Thymus (tissue), 11 donors: ENCODE results near the gene NFE2L3. TPM values are rescaled to one million over a fixed set of nuclear protein-coding genes. Genes with fewer than 3 reads are reported as not detected.
A peak's percentile ranks its signal among the peaks of the same experiment; 100 is the strongest.

Source experiments
- DNase-seq, 9 donors: peaks; one replicate each; pipeline ENCODE4 v3.0.0-alpha.2; 2013; ENCODE audit warnings: low spot score in 9 of 9, low read depth in 6 of 9, missing footprints in 1 of 9
- H3K27ac ChIP-seq, 2 donors: one replicate each; pipeline ENCODE4 v1.5.1; 2013; ENCODE audit warnings: control low read depth in 1 of 2, low read depth in 1 of 2, low read length in 1 of 2, mild to moderate bottlenecking in 1 of 2, moderate library complexity in 1 of 2
- H3K27me3 ChIP-seq, 2 donors: one replicate each; pipeline ENCODE4 v1.5.1; 2013; ENCODE audit warnings: low read length in 1 of 2; ENCODE audit not compliant: control insufficient read depth in 2 of 2, insufficient read depth in 1 of 2
- H3K36me3 ChIP-seq, 2 donors: one replicate each; pipeline ENCODE4 v1.5.1; 2013; ENCODE audit warnings: low read length in 1 of 2, mild to moderate bottlenecking in 1 of 2, moderate library complexity in 1 of 2; ENCODE audit not compliant: control insufficient read depth in 2 of 2, insufficient read depth in 2 of 2
- H3K4me1 ChIP-seq, 2 donors: one replicate each; pipeline ENCODE4 v1.5.1; 2013; ENCODE audit warnings: low read length in 2 of 2; ENCODE audit not compliant: control insufficient read depth in 2 of 2, insufficient read depth in 2 of 2
- H3K4me3 ChIP-seq, 2 donors: one replicate each; pipeline ENCODE4 v1.5.1; 2013; ENCODE audit warnings: low read length in 2 of 2, control low read depth in 1 of 2, mild to moderate bottlenecking in 1 of 2
- H3K9me3 ChIP-seq, 2 donors: one replicate each; pipeline ENCODE4 v1.5.1; 2013; ENCODE audit warnings: low read length in 1 of 2, mild to moderate bottlenecking in 1 of 2; ENCODE audit not compliant: control insufficient read depth in 2 of 2, insufficient read depth in 1 of 2
- WGBS: extraction: QIAGEN DNeasy Blood & Tissue Kit; methylation state at CpG from one replicate; pipeline ENCODE4 v1.1.7; 2013; 5-methylcytosine and 5-hydroxymethylcytosine counted together
- polyA plus RNA-seq: library from polyadenylated mRNA; stranded (reverse); fragments of 200-250 nt; gene quantifications from one replicate; pipeline ENCODE4 v1.2.3, GENCODE V29; 2013
- total RNA-seq: library from RNA; stranded (reverse); fragments of 120-200 nt; gene quantifications from one replicate; pipeline ENCODE4 v1.2.4, GENCODE V29; 2013
- donor health status: healthy.

NFE2L3 gene
- total and polyA plus RNA-seq, 2 donors: 12.0 to 39.3 TPM

DNA sequence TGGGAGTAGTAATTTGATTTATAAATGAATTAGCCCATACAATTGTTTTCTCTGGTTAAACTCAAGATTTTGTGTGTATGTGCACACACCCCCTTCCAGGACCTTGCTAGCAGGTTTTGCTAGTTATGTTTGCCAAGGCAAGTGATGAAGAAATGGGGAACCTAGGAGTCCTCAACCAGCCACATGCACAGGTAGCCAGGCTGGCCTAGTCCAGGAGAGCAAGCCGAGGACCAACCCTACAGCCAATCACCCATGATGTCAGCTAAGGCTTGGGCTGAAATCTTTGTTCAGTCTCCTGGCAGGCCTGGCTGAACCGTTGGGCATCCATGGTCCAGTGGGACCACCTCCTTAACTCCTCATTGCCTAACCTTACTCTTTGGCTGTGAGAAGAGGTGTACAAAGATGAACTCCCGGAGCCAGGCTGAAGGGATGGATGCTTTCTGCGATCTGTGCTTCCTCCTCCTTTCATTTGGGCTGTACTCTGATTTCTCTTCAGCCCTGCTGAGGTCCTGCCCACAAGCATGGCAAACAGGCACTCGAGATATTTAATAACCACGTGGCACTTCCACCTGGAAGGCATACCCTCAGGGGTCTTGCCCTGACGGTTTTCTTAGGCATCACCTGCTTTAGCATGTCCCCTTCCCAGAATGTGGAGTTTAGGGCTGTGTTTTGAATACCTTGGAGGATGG is 26.4 kb downstream of the NFE2L3 start:
- Histone ChIP-seq H3K36me3 (no peaks in the 10 kb centered on the region), H3K27me3 (no peaks in the 10 kb centered on the region), H3K4me1 (no peaks in the 10 kb centered on the region), H3K9me3 (no peaks in the 10 kb centered on the region), H3K4me3 (no peak overlapping the region), H3K27ac (peak overlapping the region in 1 of 2 donors; percentile 20)
- 98% methylated on average over 7 of the region's 7 CpGs for WGBS
- DNase-seq: no peak

DNA sequence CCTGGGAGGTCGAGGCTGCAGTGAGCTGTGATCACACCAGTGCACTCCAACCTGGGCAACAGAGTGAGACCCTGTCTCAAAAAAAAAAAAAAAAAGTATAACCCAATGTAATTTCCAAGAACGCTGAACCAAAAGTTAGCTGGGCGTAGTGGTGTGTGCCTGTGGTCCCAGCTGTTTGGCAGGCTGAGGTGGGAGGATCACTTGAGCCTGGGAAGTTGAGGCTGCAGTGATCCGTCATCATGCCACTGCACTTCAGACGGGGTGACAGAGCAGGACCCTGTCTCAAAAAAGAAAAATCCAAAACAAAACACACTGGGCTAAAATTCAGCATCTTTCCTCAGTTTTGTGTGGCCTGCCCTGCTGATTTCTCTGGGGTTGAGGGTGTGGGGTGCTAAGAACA is 27.4 kb downstream of the NFE2L3 start:
- no peak overlapping the region for H3K4me3 ChIP-seq
- no peaks in the 10 kb centered on the region for H3K27me3 ChIP-seq
- H3K9me3 ChIP-seq: no peaks in the 10 kb centered on the region
- H3K27ac ChIP-seq: no peak overlapping the region
- H3K36me3 ChIP-seq: no peaks in the 10 kb centered on the region
- H3K4me1 ChIP-seq: no peaks in the 10 kb centered on the region
- 95% methylated on average over 5 of the region's 5 CpGs for WGBS
- no peak for DNase-seq

DNA sequence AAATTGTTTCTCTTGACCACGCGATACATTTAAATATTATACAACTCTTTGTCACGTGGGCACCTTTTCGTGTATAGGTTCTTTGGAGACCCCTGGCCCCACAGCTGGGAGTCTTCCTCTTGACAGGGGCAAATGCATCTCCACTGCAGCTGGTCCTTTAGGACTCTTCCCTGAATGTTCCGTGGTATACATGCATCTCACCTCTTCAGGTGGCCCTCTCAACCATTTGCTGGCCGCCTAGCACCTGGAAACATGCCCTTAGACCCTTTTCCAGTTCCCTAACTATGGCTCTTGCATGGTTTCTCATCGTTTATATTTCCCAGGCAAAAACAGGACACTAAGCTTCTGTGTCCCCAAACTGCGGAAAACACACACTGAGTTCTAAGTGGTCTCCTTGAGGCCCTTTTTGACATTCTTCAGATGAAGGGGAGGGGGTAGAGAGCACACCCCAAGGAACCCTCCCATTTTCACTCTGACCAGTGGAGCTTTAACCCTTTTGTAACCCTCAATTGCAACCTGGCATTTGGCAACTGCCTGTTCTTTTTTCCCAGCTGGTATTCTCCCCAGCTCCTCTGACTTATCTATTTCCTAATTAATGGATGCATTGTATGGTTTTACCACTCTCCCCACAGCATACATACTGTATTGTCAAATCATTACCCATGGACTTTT is 28.0 kb downstream of the NFE2L3 start:
- 95% methylated on average over 8 of the region's 8 CpGs for WGBS
- no peaks in the 10 kb centered on the region for H3K27me3 ChIP-seq
- H3K4me1 ChIP-seq: no peaks in the 10 kb centered on the region
- no peaks in the 10 kb centered on the region for H3K9me3 ChIP-seq
- DNase-seq: no peak
- H3K27ac ChIP-seq: no peak overlapping the region
- no peak overlapping the region for H3K4me3 ChIP-seq
- peaks cover 0 to 1% of the 10 kb centered on the region in 2 donors for H3K36me3 ChIP-seq

DNA sequence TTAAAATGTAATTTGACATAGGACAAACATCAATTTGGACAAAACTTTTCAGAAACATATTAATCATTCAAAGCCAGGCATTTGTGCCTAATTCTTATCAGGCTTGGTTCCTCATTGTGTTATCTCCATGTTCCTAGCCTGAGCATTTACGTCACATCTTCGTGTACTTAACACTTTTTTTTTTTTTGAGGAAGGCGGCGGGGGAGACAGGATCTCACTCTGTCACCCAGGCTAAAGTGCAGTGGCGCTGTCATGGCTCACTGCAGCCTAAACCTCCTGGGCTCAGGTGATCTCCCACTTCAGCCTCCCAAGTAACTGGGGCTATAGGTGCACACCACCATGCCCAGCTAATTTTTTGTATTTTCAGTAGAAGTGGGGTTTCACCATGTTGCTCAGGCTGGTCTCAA is 28.8 kb downstream of the NFE2L3 start:
- Histone ChIP-seq H3K4me1 (no peaks in the 10 kb centered on the region), H3K27ac (no peak overlapping the region), H3K27me3 (no peaks in the 10 kb centered on the region), H3K4me3 (no peak overlapping the region), H3K9me3 (no peaks in the 10 kb centered on the region), H3K36me3 (peaks cover 0 to 4% of the 10 kb centered on the region in 2 donors)
- DNase-seq: no peak
- 90% methylated on average over 5 of the region's 5 CpGs for WGBS

DNA sequence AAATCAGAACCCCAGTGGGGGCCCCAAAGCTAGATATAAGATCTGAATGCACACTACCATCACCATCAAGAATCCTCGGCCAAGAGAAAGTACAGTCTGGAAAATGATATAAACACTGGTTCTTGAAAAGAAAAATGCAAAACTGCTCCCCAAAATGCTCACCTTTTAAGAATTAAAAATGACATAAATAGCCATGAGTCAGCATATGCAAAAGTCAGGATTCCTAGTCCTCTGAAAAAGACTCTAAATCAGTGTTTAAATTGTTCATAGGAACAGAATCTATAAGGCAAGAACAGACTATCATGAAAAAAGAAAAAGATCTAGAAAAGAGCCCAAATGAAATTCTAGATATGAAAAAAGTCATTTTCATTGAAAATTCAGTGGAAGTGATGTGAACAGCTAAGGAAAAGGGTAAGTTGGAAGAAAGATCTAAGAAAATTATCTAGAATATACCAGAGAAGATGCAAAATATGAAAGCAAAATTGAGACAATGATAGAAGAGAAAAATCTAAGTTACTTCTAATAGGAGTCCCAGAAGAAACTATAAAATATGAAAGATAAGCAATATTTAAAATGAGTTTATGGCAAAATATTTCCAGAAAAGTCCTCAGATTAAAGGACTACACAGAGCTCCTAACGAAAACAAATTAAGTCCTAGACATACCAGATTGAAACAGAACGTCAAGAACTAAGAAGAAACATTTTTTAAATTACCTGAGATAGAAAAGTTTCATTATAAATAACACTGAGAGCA is 29.7 kb downstream of the NFE2L3 start:
- H3K36me3 ChIP-seq: peaks cover 0 to 9% of the 10 kb centered on the region in 2 donors
- H3K27me3 ChIP-seq: no peaks in the 10 kb centered on the region
- H3K9me3 ChIP-seq: no peaks in the 10 kb centered on the region
- peak overlapping the region in 1 of 2 donors; percentile 7 for H3K27ac ChIP-seq
- H3K4me3 ChIP-seq: no peak overlapping the region
- DNase-seq: no peak
- 98% methylated on average over 3 of the region's 3 CpGs for whole genome bisulfite sequencing
- no peaks in the 10 kb centered on the region for H3K4me1 ChIP-seq

DNA sequence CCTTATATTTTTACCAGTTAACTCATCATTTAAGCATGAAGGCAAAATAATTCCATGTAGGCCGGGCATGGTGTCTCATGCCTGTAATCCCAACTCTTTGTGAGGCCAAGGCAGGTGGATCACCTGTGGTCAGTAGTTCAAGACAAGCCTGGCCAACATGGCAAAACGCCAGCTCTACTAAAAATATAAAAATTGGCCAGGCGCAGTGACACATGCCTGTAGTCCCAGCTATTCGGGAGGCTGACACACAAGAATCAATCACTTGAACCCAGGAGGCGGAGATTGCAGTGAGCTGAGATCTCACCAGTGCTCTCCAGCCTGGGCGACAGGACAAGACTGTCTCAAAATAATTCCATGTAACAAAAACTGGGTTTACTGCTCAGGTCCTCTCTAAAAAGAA is 30.3 kb downstream of the NFE2L3 start:
- H3K36me3 ChIP-seq: peaks cover 0 to 10% of the 10 kb centered on the region in 2 donors
- no peaks in the 10 kb centered on the region for H3K9me3 ChIP-seq
- DNase-seq: no peak
- 97% methylated on average over 6 of the region's 6 CpGs for WGBS
- H3K4me3 ChIP-seq: no peak overlapping the region
- H3K4me1 ChIP-seq: no peaks in the 10 kb centered on the region
- no peak overlapping the region for H3K27ac ChIP-seq
- no peaks in the 10 kb centered on the region for H3K27me3 ChIP-seq

DNA sequence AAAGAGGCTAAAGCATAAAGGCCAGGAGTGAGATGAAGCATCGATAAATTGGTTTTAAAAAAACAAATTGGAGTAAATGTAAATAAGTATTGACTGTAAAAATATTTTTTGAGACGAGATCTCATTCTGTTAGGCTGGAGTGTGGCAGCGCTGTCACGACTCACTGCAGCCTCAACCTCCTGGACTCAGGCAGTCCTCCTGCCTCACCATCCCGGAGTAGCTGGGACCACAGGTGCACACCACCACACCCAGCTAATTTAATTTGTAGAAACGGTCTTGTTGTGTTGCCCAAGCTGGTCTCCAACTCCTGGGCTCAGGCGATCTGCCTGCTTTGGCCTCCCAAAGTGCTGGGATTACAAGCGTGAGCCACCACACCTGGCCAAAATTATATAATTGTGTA is 30.7 kb downstream of the NFE2L3 start:
- 94% methylated on average over 8 of the region's 8 CpGs for WGBS
- H3K27ac ChIP-seq: no peak overlapping the region

DNA sequence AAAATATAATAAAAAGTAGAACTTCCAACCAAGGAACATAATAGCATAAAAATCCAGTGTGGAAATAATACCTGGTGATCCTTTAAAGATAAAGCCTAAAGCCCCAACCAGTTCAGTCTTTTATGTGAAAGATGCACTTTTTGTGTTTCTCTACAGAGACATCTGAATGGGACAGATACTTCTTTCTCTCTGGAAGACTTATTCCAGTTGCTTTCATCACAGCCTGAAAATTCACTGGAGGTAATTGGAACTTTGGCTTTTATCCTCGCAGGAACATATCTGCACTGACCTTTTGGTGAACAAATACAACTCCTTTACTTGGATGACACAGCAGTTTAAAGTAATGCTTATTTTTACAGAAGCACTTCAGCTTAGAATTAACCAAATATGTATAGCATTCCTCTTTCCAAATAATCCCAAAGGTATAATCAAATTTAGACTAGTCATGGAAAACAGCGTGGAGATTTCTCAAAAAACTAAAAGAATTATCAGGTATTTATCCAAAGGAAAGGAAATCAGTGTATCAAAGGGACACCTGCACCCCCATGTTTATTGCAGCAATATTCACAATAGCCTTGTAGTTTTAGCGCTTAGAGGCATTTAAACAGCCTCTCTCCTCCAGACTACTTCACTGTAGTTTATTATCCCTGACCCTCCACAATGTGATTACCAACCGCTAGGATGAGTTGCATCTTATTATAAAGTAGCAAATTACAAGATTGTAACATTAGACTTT is 31.7 kb downstream of the NFE2L3 start:
- no peak overlapping the region for H3K4me3 ChIP-seq
- H3K36me3 ChIP-seq: peaks cover 3 to 23% of the 10 kb centered on the region in 2 donors
- H3K27me3 ChIP-seq: no peaks in the 10 kb centered on the region
- H3K4me1 ChIP-seq: no peaks in the 10 kb centered on the region
- no peaks in the 10 kb centered on the region for H3K9me3 ChIP-seq
- no peak for DNase-seq
- 96% methylated on average over 4 of the region's 4 CpGs for WGBS
- no peak overlapping the region for H3K27ac ChIP-seq

More for the DNA sequence above, 30.7 kb downstream of the NFE2L3 start:
- no peaks in the 10 kb centered on the region for H3K9me3 ChIP-seq
- H3K36me3 ChIP-seq: peaks cover 0 to 13% of the 10 kb centered on the region in 2 donors
- no peaks in the 10 kb centered on the region for H3K27me3 ChIP-seq
- no peaks in the 10 kb centered on the region for H3K4me1 ChIP-seq
- DNase-seq: no peak
- H3K4me3 ChIP-seq: no peak overlapping the region
